DOHH2 (cell line): ENCODE measurements around the gene LRRC4C.

ENCODE experiments used
- H3F3A ChIP-seq: fragments of 200-600 bp; sonication (generic), shearing (Covaris generic); 2 replicates; pipeline ENCODE4 v1.6.0; 2016; ENCODE audit warnings: antibody characterized with exemption, mild to moderate bottlenecking; ENCODE audit not compliant: control insufficient read depth, insufficient read depth
- H3K27ac ChIP-seq: fragments of 200-600 bp; sonication (generic); 2 replicates; pipeline ENCODE4 v1.5.1; 2014; ENCODE audit warnings: low read depth, mild to moderate bottlenecking, low read length, moderate library complexity
- H3K27me3 ChIP-seq: fragments of 200-600 bp; sonication (generic); 2 replicates; pipeline ENCODE4 v1.6.1; 2014; ENCODE audit warnings: mild to moderate bottlenecking, low read length, mixed read lengths; ENCODE audit not compliant: control insufficient read depth
- H3K36me3 ChIP-seq: fragments of 200-600 bp; sonication (generic); 2 replicates; pipeline ENCODE4 v1.6.1; 2014; ENCODE audit warnings: mild to moderate bottlenecking, low read length, moderate library complexity, mixed read lengths; ENCODE audit not compliant: control insufficient read depth
- H3K4me1 ChIP-seq: fragments of 200-600 bp; sonication (generic); 2 replicates; pipeline ENCODE4 v1.6.1; 2014; ENCODE audit warnings: mild to moderate bottlenecking, low read length, mixed read lengths; ENCODE audit not compliant: control insufficient read depth
- H3K4me2 ChIP-seq: fragments of 200-600 bp; sonication (generic); 2 replicates; pipeline ENCODE4 v1.6.0; 2014; ENCODE audit warnings: mild to moderate bottlenecking, low read length, moderate library complexity
- H3K4me3 ChIP-seq: fragments of 200-600 bp; sonication (generic); 2 replicates; pipeline ENCODE4 v1.5.1; 2014; ENCODE audit warnings: mild to moderate bottlenecking, low read length, mixed read lengths
- H3K79me2 ChIP-seq: fragments of 200-600 bp; sonication (generic); 2 replicates; pipeline ENCODE4 v1.6.1; 2014; ENCODE audit warnings: mild to moderate bottlenecking, low read length, mixed read lengths; ENCODE audit not compliant: control insufficient read depth
- H3K9me2 ChIP-seq: fragments of 200-600 bp; sonication (generic); replicated peaks from 2 replicates; pipeline ENCODE4 v1.6.1; 2014; ENCODE audit warnings: mild to moderate bottlenecking, low read length, mixed read lengths; ENCODE audit not compliant: control insufficient read depth
- H3K9me3 ChIP-seq: fragments of 200-600 bp; sonication (generic); 2 replicates; pipeline ENCODE4 v1.6.1; 2014; ENCODE audit warnings: antibody characterized with exemption, low read length, mixed read lengths; ENCODE audit not compliant: control insufficient read depth, insufficient read depth
- H4K20me1 ChIP-seq: fragments of 200-600 bp; sonication (generic); 2 replicates; pipeline ENCODE4 v1.6.0; 2014; ENCODE audit warnings: low read depth, mild to moderate bottlenecking, antibody characterized with exemption, low read length, moderate library complexity; ENCODE audit not compliant: control insufficient read depth, insufficient read depth
- CTCF ChIP-seq: fragments of 200-600 bp; sonication (generic); IDR thresholded peaks from one replicate; pipeline ENCODE4 v1.5.1; 2014; ENCODE audit warnings: antibody characterized with exemption, mild to moderate bottlenecking, low read depth, low read length; ENCODE audit not compliant: poor library complexity, severe bottlenecking
- EZH2phosphoT487 ChIP-seq: fragments of 200-600 bp; sonication (generic); IDR thresholded peaks from 2 replicates; pipeline ENCODE4 v1.6.1; 2017; ENCODE audit warnings: borderline replicate concordance, mild to moderate bottlenecking, antibody characterized with exemption, low read length, moderate library complexity, mixed read lengths

The LRRC4C gene

GRCh38 chr11:40444151-40444550, 1015.3 kb downstream of the LRRC4C start:
- Histone ChIP-seq H3K9me2 (no peaks in the 10 kb centered on the region), H3K27ac (no peak overlapping the region), H3K4me3 (no peak overlapping the region), H3K27me3 (no peaks in the 10 kb centered on the region), H3K4me1 (no peaks in the 10 kb centered on the region), H4K20me1 (no peaks in the 10 kb centered on the region), H3F3A (no peaks in the 10 kb centered on the region), H3K9me3 (no peaks in the 10 kb centered on the region; the same call in 1 of the 2 replicates), H3K36me3 (no peaks in the 10 kb centered on the region), H3K79me2 (no peaks in the 10 kb centered on the region), H3K4me2 (no peak overlapping the region)
- TF ChIP-seq CTCF, result no peak
- TF ChIP-seq EZH2phosphoT487, result no peak

DNA sequence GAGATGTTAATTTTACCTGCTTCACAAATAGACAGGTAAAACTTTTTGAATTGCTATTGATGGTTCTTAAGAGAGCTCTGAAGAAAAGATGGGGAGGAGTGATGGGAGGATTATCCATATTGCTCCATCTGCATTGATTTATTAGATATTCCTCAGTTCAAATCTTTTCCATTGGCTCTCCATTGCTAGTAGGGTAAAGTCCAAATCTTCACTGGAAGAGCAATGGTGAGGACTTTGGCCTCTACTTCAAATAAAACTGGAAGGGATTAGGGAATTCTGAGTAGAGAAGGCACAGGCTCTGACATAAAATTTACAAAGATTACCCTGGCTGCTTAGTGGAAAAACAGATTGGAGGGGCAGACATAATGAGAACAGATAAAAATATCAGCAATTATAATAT, 1024.1 kb downstream of the LRRC4C start:
- TF ChIP-seq EZH2phosphoT487 (no peak), CTCF (no peak)
- no peak overlapping the region for H3K4me3 ChIP-seq
- H3K27me3 ChIP-seq, result no peaks in the 10 kb centered on the region
- no peaks in the 10 kb centered on the region for H3K79me2 ChIP-seq
- H3K9me3 ChIP-seq, result no peaks in the 10 kb centered on the region; the same call in 1 of the 2 replicates
- no peaks in the 10 kb centered on the region for H3F3A ChIP-seq
- no peaks in the 10 kb centered on the region for H3K4me1 ChIP-seq
- H3K9me2 ChIP-seq, result no peaks in the 10 kb centered on the region
- no peak overlapping the region for H3K27ac ChIP-seq
- no peak overlapping the region for H3K4me2 ChIP-seq
- no peaks in the 10 kb centered on the region for H4K20me1 ChIP-seq
- H3K36me3 ChIP-seq, result no peaks in the 10 kb centered on the region

DNA sequence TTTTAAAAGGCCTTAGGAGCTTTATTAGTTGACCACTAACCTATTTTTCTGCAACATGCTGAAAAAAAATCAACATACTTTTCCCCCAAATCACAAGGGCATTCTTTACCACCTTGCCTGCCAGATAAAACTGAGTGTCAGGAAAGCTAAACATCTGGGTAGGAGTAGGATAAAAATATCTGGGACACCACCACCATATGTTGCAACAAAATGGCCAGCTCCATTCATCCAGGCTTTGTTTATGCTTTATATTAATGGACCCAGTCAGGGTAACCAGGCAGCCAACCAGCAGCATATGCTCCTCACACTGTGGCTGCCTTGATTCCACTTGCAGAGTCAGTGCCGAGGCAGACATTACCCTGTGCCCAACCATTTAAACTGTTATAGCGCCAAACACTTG, 1024.5 kb downstream of the LRRC4C start:
- H4K20me1 ChIP-seq, result no peaks in the 10 kb centered on the region

More for the DNA sequence above, 1024.5 kb downstream of the LRRC4C start:
- H3K9me2 ChIP-seq, result no peaks in the 10 kb centered on the region
- H3K4me2 ChIP-seq, result no peak overlapping the region
- H3K27me3 ChIP-seq, result no peaks in the 10 kb centered on the region
- no peaks in the 10 kb centered on the region for H3F3A ChIP-seq
- H3K79me2 ChIP-seq, result no peaks in the 10 kb centered on the region
- TF ChIP-seq CTCF (no peak), EZH2phosphoT487 (no peak)
- no peaks in the 10 kb centered on the region; the same call in 1 of the 2 replicates for H3K9me3 ChIP-seq
- no peaks in the 10 kb centered on the region for H3K4me1 ChIP-seq
- H3K4me3 ChIP-seq, result no peak overlapping the region
- H3K27ac ChIP-seq, result no peak overlapping the region
- H3K36me3 ChIP-seq, result no peaks in the 10 kb centered on the region
